ENCODE measurements around the gene CAD.

CAD gene

DNA sequence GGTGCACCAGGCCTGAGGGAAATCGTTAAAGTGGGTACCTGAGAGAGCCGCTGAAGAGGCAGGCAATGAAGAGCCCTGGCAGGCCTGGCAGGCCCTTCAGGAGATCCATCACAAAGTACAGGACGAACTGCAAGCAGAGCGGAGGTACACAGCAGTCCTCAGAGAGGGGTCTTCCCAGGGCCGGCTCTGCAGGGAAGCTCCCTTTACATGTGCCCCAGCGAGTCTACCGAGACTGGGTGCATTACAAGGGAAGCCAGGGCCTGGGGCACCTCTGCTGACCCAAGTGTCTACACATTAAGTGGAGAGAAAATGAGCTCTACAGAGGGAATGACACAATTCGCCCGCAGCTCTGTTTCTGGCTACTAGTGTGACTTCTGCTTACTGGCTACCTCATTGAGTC lies 13.4 kb upstream of the CAD start:
- no peak overlapping the region for H3K27ac ChIP-seq
- TF ChIP-seq FOXP2 (optimal IDR thresholded peaks at IDR 0.05; ENCODE audit: control extremely low read depth, extremely low read length, insufficient read depth) (no peak), POLR2AphosphoS5 (IDR thresholded peaks at IDR 0.05; ENCODE audit: borderline replicate concordance, low read depth, low read length) (no peak), EZH2 (IDR thresholded peaks at IDR 0.05) (no peak)
- H3K4me3 ChIP-seq: no peak overlapping the region
- H3K36me3 ChIP-seq (ENCODE audit: insufficient read depth, low read length): peaks cover 90% of the 10 kb centered on the region
- H3K9me3 ChIP-seq (ENCODE audit: low read depth, low read length): no peaks in the 10 kb centered on the region
- no peak for DNase-seq (ENCODE audit: low read depth, low spot score)
- no peak overlapping the region for H3K9ac ChIP-seq (ENCODE audit: insufficient read length)

DNA sequence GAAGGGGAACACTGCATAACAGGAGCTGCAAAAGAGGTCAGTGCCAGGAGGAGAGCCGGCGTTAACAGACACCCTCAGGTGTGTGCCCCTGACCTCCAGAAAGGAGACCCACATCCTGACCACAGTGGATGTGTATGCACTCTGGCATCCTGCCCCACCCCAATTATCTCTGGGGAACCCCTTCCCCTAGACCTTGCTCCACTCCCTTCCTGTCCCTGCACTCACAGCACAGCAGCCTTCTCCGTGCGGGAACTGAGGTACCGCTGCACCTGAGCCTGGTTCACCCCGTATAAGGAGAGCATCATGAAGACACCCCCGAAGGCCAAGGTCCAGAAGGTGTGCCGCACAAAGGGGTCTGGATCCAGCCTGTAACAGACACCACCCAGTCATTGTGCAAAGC lies 12.6 kb upstream of the CAD start:
- H3K9me3 ChIP-seq (ENCODE audit: low read depth, low read length): no peaks in the 10 kb centered on the region
- no peak for DNase-seq (ENCODE audit: low read depth, low spot score)
- no peak overlapping the region for H3K4me3 ChIP-seq
- TF ChIP-seq EZH2 (IDR thresholded peaks at IDR 0.05): no peak
- TF ChIP-seq FOXP2 (optimal IDR thresholded peaks at IDR 0.05; ENCODE audit: control extremely low read depth, extremely low read length, insufficient read depth): no peak
- no peak for TF ChIP-seq POLR2AphosphoS5 (IDR thresholded peaks at IDR 0.05; ENCODE audit: borderline replicate concordance, low read depth, low read length)
- H3K27ac ChIP-seq: no peak overlapping the region
- peaks cover 92% of the 10 kb centered on the region for H3K36me3 ChIP-seq (ENCODE audit: insufficient read depth, low read length)
- no peak overlapping the region for H3K9ac ChIP-seq (ENCODE audit: insufficient read length)

DNA sequence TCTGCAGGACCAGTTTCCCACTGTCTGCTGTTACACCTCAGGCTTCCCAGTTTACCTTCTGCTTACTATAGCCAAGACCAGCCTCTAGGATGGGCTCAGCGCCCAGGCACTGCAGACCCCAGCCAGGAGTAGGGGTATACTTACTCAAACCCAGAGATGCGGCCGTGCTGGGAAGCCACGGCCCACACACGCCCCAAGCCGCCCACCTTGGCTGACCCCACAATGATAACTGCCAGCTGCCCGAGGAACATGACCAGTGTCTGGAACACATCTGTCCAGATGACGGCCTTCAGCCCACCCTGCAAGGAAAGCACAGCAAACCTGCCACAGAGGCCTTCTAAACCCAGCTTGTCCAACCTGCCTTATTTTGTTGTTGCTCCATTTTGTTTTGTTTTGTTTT lies 12.0 kb upstream of the CAD start:
- Histone ChIP-seq H3K27ac (no peak overlapping the region), H3K36me3 (ENCODE audit: insufficient read depth, low read length) (peaks cover 92% of the 10 kb centered on the region)
- DNase-seq (ENCODE audit: low read depth, low spot score): no peak

DNA sequence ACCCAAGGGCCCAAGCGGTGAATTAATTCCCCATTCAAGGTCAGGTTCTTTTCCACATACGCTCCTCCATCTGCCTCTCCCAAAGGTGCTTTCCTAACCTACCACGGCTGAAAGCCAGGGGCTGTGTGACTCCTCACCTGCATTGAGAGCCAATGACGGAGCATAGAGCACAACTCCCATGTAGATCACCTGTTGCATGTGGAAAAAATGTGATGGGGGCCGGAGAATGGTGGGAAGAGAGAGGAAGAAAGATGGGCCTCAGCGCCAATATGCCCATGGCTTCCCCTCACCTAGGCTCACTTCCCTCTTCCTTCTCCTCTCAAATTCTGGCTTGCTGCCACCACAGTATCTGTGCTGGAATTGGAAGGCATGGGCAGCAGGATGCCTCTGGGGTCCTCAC lies 10.8 kb upstream of the CAD start:
- no peak for DNase-seq (ENCODE audit: low read depth, low spot score)

More for the DNA sequence above, 12.0 kb upstream of the CAD start:
- no peak for TF ChIP-seq POLR2AphosphoS5 (IDR thresholded peaks at IDR 0.05; ENCODE audit: borderline replicate concordance, low read depth, low read length)
- no peak for TF ChIP-seq FOXP2 (optimal IDR thresholded peaks at IDR 0.05; ENCODE audit: control extremely low read depth, extremely low read length, insufficient read depth)
- no peak for TF ChIP-seq EZH2 (IDR thresholded peaks at IDR 0.05)
- Histone ChIP-seq H3K9ac (ENCODE audit: insufficient read length) (no peak overlapping the region), H3K4me3 (no peak overlapping the region), H3K9me3 (ENCODE audit: low read depth, low read length) (no peaks in the 10 kb centered on the region)

DNA sequence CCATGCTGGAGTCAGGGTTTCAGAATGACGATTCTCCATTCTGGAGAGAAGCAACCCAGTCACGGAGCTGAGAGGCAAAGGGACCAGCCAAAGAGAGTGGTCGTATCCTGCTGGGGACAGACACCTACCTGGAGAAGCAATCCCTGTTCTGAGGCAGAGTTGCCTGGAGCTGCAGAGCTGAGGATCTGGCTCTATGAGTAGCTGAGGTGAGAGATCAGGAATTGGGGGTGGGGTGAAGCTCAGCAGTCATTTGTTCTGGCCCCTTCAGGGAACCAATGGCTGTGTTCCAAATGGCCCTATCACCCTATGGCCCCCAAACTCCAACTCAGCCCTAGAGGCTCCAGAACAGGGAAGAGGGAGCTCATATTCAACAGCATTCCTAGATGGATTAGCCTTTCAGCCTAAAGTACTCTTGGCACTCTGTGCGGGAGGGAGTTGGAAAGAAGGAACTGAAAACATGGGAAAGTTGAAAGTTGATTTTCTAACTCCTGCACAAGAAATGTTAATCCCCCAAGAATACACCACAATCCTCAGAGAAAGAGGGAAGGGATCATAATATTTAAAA lies 8.6 kb upstream of the CAD start:
- H3K9me3 ChIP-seq (ENCODE audit: low read depth, low read length): no peaks in the 10 kb centered on the region
- H3K9ac ChIP-seq (ENCODE audit: insufficient read length): peak overlapping the region; percentile 29
- H3K36me3 ChIP-seq (ENCODE audit: insufficient read depth, low read length): peaks cover 66% of the 10 kb centered on the region
- DNase-seq (ENCODE audit: low read depth, low spot score): no peak
- peak overlapping the region; percentile 69; the same call in 1 of the 2 replicates for H3K4me3 ChIP-seq
- TF ChIP-seq FOXP2 (optimal IDR thresholded peaks at IDR 0.05; ENCODE audit: control extremely low read depth, extremely low read length, insufficient read depth): no peak
- TF ChIP-seq EZH2 (IDR thresholded peaks at IDR 0.05): no peak
- TF ChIP-seq POLR2AphosphoS5 (IDR thresholded peaks at IDR 0.05; ENCODE audit: borderline replicate concordance, low read depth, low read length): no peak
- H3K27ac ChIP-seq: peak overlapping the region; percentile 80; the same call in 1 of the 2 replicates

More for the DNA sequence above, 10.8 kb upstream of the CAD start:
- no peak overlapping the region for H3K4me3 ChIP-seq
- H3K9ac ChIP-seq (ENCODE audit: insufficient read length): no peak overlapping the region
- H3K9me3 ChIP-seq (ENCODE audit: low read depth, low read length): no peaks in the 10 kb centered on the region
- peaks cover 87% of the 10 kb centered on the region for H3K36me3 ChIP-seq (ENCODE audit: insufficient read depth, low read length)
- TF ChIP-seq FOXP2 (optimal IDR thresholded peaks at IDR 0.05; ENCODE audit: control extremely low read depth, extremely low read length, insufficient read depth) (no peak), POLR2AphosphoS5 (IDR thresholded peaks at IDR 0.05; ENCODE audit: borderline replicate concordance, low read depth, low read length) (no peak), EZH2 (IDR thresholded peaks at IDR 0.05) (no peak)
- no peak overlapping the region for H3K27ac ChIP-seq

DNA sequence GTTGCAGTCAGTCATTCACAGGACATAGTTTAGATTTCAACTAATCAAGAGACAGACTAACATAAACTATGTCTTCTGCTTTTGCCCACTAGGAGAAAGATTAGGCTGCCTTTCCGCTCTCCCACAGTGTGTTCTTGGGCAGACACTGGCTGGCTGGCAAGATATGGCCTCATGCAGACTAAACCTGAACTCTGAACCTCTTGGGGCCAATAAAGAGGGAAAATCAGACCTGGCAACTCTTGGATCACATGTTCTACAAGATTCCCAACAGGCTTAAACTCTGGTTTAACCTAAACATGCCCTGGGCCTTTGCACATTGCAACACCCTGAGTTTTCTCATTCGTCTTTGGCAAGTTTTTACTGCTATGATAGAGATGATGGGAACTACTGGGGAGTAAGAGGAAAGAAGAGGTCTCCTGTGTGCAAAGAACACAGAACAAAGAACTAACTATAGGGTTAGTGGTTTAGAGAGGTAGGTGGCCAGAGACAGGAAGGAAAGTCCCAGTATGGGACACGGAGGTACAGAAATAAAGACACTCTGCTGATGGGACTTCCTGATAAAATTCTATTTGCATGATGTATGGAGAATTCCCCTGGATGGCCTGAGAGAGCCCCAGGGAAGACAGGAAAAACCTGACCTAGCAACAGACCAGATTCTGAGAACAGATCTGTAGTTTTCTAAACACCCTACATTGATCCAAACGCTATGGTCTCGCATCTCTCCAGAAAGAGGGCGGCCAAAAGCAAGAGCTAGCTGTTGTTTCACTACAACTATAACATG lies 7.4 kb upstream of the CAD start:
- peak overlapping the region; percentile 64 for H3K9ac ChIP-seq (ENCODE audit: insufficient read length)
- H3K4me3 ChIP-seq: peak overlapping the region; percentile 69
- H3K9me3 ChIP-seq (ENCODE audit: low read depth, low read length): no peaks in the 10 kb centered on the region
- H3K36me3 ChIP-seq (ENCODE audit: insufficient read depth, low read length): peaks cover 57% of the 10 kb centered on the region
- TF ChIP-seq FOXP2 (optimal IDR thresholded peaks at IDR 0.05; ENCODE audit: control extremely low read depth, extremely low read length, insufficient read depth) (no peak), POLR2AphosphoS5 (IDR thresholded peaks at IDR 0.05; ENCODE audit: borderline replicate concordance, low read depth, low read length) (no peak), EZH2 (IDR thresholded peaks at IDR 0.05) (no peak)
- H3K27ac ChIP-seq: peak overlapping the region; percentile 80
- DNase-seq (ENCODE audit: low read depth, low spot score): no peak

DNA sequence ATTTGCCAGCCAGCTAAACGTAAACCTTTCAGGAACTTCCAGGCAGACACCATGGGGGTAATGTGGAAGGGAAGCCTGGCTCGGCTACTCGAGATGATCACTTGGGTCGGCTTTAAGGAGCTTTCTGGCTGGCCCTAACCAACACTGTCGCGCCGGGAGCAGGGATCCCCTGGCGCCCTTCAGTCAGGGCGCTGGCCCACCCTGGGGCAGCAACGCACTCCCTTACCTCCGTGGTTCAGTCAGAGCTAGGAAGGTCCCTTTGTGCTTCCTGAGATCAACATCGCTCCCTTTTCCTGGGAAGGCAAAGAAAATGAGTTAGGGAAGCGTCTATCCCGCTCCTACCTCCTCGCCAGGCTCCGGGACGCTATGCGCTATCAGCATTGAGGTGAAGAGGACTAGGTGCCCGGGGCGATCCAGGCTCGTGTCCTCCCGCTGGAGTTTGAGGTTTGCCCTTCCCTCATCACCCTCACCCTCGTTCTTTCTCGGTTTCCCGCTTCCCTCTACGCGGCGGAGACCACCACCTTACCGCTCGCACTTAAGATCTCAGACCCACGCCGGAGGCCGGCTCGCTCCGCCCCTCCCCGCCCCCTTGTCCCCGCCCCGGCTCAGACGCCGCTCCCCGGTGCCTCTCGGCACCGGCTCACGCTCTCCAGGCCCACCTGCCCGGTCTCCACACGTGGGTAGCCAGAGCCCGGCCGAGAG lies 5.8 kb upstream of the CAD start:
- TF ChIP-seq FOXP2 (optimal IDR thresholded peaks at IDR 0.05; ENCODE audit: control extremely low read depth, extremely low read length, insufficient read depth): no peak
- TF ChIP-seq EZH2 (IDR thresholded peaks at IDR 0.05): no peak
- no peak for TF ChIP-seq POLR2AphosphoS5 (IDR thresholded peaks at IDR 0.05; ENCODE audit: borderline replicate concordance, low read depth, low read length)
- peaks cover 51% of the 10 kb centered on the region for H3K36me3 ChIP-seq (ENCODE audit: insufficient read depth, low read length)
- peak overlapping the region; percentile 93 for H3K27ac ChIP-seq
- DNase-seq (ENCODE audit: low read depth, low spot score): no peak
- peak overlapping the region; percentile 80 for H3K4me3 ChIP-seq
- H3K9ac ChIP-seq (ENCODE audit: insufficient read length): peak overlapping the region; percentile 97
- no peaks in the 10 kb centered on the region for H3K9me3 ChIP-seq (ENCODE audit: low read depth, low read length)

DNA sequence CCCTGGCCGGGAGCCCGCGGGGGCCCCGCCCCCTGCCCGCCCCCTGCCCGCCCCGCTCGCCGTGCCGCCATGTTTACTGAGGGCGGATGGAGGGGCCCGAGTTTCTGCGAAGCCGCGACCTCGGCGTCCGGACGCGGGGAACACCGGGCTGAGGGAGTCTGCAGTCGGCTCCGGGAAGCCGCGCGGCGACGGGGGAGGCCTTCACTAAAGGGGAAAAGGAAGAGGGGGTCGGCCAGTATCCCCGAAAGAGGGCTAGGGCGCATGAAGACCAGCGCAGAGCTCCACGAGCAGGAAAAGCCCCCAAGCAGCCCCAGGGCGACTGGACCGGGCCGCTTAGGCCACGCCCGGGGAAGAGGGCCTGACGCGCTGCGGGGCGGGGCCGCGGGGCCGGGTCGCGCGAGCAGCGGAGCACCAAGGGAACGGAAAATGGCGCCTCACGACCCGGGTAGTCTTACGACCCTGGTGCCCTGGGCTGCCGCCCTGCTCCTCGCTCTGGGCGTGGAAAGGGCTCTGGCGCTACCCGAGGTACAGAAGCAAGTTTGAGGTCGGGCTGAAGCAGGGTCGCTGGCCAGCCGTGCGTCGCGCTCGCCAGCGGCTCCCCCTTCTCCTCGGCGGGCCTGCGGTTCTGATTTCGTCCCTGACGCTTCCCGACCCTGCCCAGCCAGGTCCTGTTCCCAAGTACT lies 5.1 kb upstream of the CAD start, which contains the start of the genes ATRAID and SLC5A6:
ATRAID (plus strand) TSS at position 99 of the 683 bp plus-strand sequence; CDS start at position 427, 328 bp downstream.
SLC5A6 (minus strand) TSS at position 326 of the 683 bp plus-strand sequence. CDS start 4,618 bp downstream, outside the sequence.
- Histone ChIP-seq H3K27ac (peak within 1 kb of the TSS; percentile 93), H3K9me3 (ENCODE audit: low read depth, low read length) (no peaks in the 10 kb centered on the region), H3K36me3 (ENCODE audit: insufficient read depth, low read length) (peaks cover 50% of the 10 kb centered on the region), H3K4me3 (peak within 1 kb of the TSS; percentile 80), H3K9ac (ENCODE audit: insufficient read length) (peak within 1 kb of the TSS; percentile 97)
- peak; percentile 81 for TF ChIP-seq POLR2AphosphoS5 (IDR thresholded peaks at IDR 0.05; ENCODE audit: borderline replicate concordance, low read depth, low read length)
- no peak for TF ChIP-seq EZH2 (IDR thresholded peaks at IDR 0.05)
- DNase-seq (ENCODE audit: low read depth, low spot score): no peak
